ENCODE data around the gene TLR10. TPM values are rescaled to one million over a fixed set of nuclear protein-coding genes. Genes with fewer than 3 reads are reported as not detected.

Gene TLR10
- polyA plus RNA-seq, 1 experiment = not detected

GRCh38 chr4:38788317-38788716 lies 5.5 kb upstream of the TLR10 start:
- ChIA-PET POLR2A (no interaction called here), CTCF (interaction anchor here (0.7 to 2.3 kb wide), 3 partner anchors 14 to 29 kb away, joined by 3 to 11 read pairs (median 4); no protein-coding TSS in a partner anchor)
- no peak for DNase-seq (ENCODE audit: low read depth)

GRCh38 chr4:38787693-38788092 lies 4.9 kb upstream of the TLR10 start:
- POLR2A ChIA-PET = no interaction called here
- CTCF ChIA-PET = no interaction called here
- TF ChIP-seq CTCF (IDR thresholded peaks at IDR 0.05; ENCODE audit: insufficient read depth, low read depth, low read length) = no peak
- Histone ChIP-seq H3K4me3 (ENCODE audit: low read depth, low read length) (no peak overlapping the region), H3K27me3 (ENCODE audit: control insufficient read depth, insufficient read depth, low read length) (peaks cover 5% of the 10 kb centered on the region), H3K36me3 (ENCODE audit: control insufficient read depth, insufficient read depth, low read length) (no peaks in the 10 kb centered on the region)
- no peak for DNase-seq (ENCODE audit: low read depth)

More at GRCh38 chr4:38788317-38788716, 5.5 kb upstream of the TLR10 start:
- no peak for TF ChIP-seq CTCF (IDR thresholded peaks at IDR 0.05; ENCODE audit: insufficient read depth, low read depth, low read length)
- peaks cover 5% of the 10 kb centered on the region for H3K27me3 ChIP-seq (ENCODE audit: control insufficient read depth, insufficient read depth, low read length)
- H3K36me3 ChIP-seq (ENCODE audit: control insufficient read depth, insufficient read depth, low read length) = no peaks in the 10 kb centered on the region
- no peak overlapping the region for H3K4me3 ChIP-seq (ENCODE audit: low read depth, low read length)

- no peaks in the 10 kb centered on the region for H3K36me3 ChIP-seq (ENCODE audit: control insufficient read depth, insufficient read depth, low read length)
- CTCF ChIA-PET = interaction anchor here (1.3 to 5.7 kb wide), 3 partner anchors 15 to 26 kb away, joined by 4 to 62 read pairs (median 18); partner anchors contain the start of gene TLR1
- TF ChIP-seq CTCF (IDR thresholded peaks at IDR 0.05; ENCODE audit: insufficient read depth, low read depth, low read length) = no peak
- peaks cover 1% of the 10 kb centered on the region for H3K27me3 ChIP-seq (ENCODE audit: control insufficient read depth, insufficient read depth, low read length)
- H3K4me3 ChIP-seq (ENCODE audit: low read depth, low read length) = no peak overlapping the region
- DNase-seq (ENCODE audit: low read depth) = no peak
- POLR2A ChIA-PET = no interaction called here
Observed at GRCh38 chr4:38785901-38786402, 3.2 kb upstream of the TLR10 start.

GRCh38 chr4:38785041-38785790 lies 2.4 kb upstream of the TLR10 start:
- no peak for TF ChIP-seq CTCF (IDR thresholded peaks at IDR 0.05; ENCODE audit: insufficient read depth, low read depth, low read length)
- CTCF ChIA-PET = interaction anchor here (3.3 to 5.7 kb wide), 2 partner anchors 14 to 25 kb away, joined by 18 to 62 read pairs; no protein-coding TSS in a partner anchor
- POLR2A ChIA-PET = no interaction called here
- H3K27me3 ChIP-seq (ENCODE audit: control insufficient read depth, insufficient read depth, low read length) = no peaks in the 10 kb centered on the region
- no peaks in the 10 kb centered on the region for H3K36me3 ChIP-seq (ENCODE audit: control insufficient read depth, insufficient read depth, low read length)
- DNase-seq (ENCODE audit: low read depth) = no peak
- H3K4me3 ChIP-seq (ENCODE audit: low read depth, low read length) = no peak overlapping the region

DNA sequence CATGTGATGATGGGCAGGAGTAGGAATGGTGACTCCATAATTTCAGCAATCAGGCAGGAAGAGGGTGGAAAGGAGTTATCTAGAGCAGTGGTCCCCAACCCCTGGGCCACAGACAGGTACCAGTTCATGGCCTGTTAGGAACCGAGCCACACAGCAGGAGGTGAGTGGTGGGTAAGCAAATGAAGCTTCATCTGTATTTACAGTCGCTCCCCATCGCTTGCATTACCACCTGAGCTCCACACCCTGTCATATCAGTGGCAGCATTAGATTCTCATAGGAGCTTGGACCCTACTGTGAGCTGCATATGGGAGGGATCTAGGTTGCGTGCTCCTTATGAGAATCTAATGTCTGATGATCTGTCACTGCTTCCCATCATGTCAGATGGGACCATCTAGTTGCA lies 1.4 kb upstream of the TLR10 start:
- no peaks in the 10 kb centered on the region for H3K27me3 ChIP-seq (ENCODE audit: control insufficient read depth, insufficient read depth, low read length)
- ChIA-PET CTCF (interaction anchor here (1.0 to 5.7 kb wide), 5 partner anchors 9 to 24 kb away, joined by 3 to 62 read pairs (median 13); no protein-coding TSS in a partner anchor), POLR2A (no interaction called here)
- no peaks in the 10 kb centered on the region for H3K36me3 ChIP-seq (ENCODE audit: control insufficient read depth, insufficient read depth, low read length)
- no peak for TF ChIP-seq CTCF (IDR thresholded peaks at IDR 0.05; ENCODE audit: insufficient read depth, low read depth, low read length)
- H3K4me3 ChIP-seq (ENCODE audit: low read depth, low read length) = no peak overlapping the region
- no peak for DNase-seq (ENCODE audit: low read depth)
